GM18907 (cell line): ENCODE measurements around the gene UGT1A9.

Experiments
- ATAC-seq: cut with Tn5 transposase; IDR thresholded peaks from one replicate; pipeline ENCODE4 v1.9.1; 2021; ENCODE audit warnings: mild to moderate bottlenecking, moderate library complexity; ENCODE audit not compliant: unreplicated experiment

UGT1A9 gene

DNA sequence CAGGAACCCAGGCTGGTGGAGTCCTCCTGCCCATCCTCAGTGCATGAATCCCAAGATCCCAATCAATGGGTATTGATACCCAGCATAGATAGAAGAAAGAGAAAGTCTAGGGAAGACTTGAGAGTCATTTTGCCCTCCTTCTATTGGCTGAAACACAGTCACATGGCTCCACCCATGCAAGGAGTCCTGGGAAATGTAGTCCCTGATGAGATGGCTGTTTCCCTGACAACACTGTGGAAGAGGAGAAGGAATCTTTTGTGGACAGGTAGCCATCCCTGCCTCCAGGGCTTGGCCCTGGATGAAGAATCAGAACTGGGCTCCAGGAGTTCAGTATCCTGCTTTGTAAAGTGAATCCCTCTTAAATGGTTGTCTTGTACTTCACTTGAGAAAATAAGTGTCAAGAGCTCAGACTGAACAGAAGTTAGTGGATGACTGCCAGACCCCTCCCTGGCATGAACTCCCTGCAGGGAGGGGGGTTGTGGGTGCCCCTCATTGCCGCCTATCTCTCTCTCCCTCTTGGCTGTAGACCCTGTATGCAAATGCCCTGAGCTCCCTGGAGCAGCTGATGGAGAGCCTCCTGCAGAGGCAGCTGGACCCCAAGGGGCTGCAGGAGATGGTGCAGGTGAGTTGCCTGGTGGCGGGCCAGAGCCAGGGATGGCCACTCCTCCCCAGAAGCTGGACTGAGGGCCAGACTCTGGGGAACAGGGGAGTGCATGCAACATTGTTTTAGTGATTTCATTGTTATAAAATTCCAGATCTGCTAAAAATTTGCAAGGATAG is 142.5 kb downstream of the UGT1A9 start:
- no peak for ATAC-seq

GRCh38 chr2:233815861-233816260 is 144.2 kb downstream of the UGT1A9 start:
- no peak for ATAC-seq

DNA sequence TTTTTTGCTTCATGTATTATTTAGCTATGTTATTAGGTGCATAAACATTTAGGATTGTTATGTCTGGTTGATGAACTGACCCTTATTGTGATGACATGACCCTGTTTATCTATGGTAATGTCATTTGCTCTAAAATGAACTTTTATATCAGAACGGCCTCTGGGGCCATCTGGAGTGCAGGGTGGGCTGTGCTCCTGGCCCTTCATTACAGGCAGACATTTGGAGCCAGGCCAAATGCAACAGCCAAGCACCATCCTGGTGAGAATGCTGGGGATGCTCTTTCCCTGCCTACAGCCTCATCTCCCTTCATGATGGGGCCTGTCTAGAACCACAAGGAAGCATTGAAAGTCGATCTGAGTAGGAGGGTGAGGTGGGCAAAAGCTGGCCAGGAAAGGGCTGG is 144.6 kb downstream of the UGT1A9 start:
- ATAC-seq, result no peak

DNA sequence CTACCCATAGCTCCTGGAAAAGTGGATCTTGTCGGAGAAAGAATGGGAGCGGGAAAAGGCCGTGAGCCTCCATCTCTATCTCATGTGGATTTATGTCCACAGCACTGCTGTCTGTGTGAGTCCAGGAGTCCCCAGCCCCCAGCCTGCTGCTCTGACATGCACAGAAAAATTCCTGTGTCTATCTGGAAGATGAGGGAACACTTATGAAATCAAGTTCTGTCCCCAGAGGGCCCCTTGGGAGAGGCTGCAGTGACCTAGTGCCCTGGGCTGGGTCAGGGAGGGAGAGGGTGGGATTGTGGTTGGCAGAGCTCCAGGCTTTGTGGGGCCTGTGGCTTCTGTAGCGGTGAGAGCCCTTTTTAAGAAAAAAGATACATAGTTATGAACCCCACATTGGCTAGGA is 145.1 kb downstream of the UGT1A9 start:
- no peak for ATAC-seq

GRCh38 chr2:233817361-233817911 is 145.7 kb downstream of the UGT1A9 start:
- no peak for ATAC-seq

DNA sequence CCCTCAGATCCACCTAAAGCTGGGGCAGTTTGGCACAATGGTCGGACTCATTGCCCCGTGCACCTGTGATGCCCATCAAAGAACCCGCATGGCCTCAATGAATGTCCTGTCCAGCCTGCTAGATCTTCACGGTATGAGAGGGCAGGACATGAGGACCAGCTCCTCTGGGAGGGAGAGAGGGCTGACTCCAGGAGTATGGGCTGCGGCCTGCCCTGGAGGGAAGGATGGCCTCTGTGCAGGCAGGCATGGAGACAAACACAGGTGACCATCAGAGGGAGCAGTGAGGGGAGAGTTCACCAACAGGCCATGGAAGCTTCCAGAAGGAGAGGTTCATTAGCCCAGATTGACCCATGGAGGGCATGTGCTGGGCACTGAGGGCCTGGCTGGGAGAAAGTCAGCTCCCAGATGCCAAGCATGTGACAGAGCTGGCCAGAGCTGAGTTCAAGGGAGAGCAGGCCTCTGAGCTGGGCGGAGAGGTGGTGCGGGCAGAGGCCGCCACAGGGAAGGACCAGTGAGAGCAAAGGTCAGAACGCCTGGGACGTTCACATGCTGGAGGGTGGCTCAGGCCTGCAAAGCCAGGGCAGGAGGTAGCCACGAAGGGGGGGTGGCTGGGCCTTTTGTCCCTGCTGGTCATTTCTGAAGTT is 146.4 kb downstream of the UGT1A9 start:
- ATAC-seq, result no peak

GRCh38 chr2:233818639-233819621 is 147.2 kb downstream of the UGT1A9 start:
- ATAC-seq, result no peak

DNA sequence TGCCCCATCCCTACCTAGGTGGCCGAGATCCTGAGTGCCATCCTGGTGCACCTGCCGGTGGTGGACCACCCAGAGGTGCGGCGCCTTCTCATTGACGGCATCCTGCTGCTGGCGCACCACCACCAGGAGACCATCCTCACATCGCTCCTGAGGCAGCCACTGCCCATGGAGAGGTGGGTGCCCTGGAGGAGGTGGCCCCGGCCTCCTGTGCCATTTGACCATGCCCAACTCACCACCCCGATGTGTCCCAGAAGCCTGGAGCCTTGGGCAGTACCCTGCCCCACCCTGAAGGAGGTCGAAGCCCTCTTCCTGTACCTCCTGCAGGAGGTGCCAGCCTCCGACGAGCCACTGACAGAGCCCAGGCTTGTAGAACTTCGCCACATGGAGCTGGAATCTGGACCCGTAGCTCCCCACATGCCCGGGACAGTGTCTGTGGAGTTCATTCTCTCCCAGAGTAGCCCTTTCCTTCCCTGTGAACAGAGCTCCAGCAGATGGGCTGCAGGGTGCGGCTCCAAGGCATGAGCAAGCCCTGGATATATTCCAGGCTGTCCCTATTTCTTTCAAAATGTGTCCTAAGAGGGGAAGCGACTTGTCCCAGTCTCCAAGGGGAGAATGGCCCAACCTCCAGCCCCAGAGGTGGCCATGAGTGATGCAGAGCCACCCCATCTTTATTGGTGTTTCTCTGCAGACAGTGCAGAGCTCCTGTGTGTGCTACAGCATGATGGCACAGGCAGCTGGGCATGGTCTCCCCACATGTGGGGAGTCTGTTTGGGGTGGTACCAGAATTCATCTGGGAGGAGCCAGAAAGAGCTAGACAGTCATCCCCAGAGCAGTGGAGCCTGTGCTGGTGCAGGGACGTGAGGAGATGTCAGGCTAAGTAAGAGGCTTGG is 148.4 kb downstream of the UGT1A9 start:
- no peak for ATAC-seq

GRCh38 chr2:233820774-233821105 is 149.0 kb downstream of the UGT1A9 start:
- ATAC-seq, result no peak

- ATAC-seq, result no peak
Observed at GRCh38 chr2:233821196-233821595, 149.5 kb downstream of the UGT1A9 start.

DNA sequence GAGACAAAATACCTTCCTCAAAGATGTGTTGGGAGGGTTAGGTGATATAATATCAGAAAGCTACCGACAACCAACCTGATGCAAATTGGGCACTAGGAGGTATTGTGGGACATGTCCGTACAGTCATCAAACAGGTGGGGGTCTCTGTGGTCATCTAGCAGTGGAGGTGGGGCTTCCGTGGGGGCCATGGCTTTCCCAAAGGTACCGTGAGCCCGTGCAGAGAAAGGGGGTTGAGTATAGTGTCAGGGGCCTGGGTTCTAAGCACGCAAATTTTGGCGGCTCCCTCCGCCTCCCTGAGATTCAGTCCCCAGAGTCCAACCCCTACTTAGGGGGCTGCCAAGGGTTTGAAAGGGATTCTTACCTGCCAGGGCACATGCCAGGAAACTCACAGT is 150.0 kb downstream of the UGT1A9 start:
- ATAC-seq, result no peak

DNA sequence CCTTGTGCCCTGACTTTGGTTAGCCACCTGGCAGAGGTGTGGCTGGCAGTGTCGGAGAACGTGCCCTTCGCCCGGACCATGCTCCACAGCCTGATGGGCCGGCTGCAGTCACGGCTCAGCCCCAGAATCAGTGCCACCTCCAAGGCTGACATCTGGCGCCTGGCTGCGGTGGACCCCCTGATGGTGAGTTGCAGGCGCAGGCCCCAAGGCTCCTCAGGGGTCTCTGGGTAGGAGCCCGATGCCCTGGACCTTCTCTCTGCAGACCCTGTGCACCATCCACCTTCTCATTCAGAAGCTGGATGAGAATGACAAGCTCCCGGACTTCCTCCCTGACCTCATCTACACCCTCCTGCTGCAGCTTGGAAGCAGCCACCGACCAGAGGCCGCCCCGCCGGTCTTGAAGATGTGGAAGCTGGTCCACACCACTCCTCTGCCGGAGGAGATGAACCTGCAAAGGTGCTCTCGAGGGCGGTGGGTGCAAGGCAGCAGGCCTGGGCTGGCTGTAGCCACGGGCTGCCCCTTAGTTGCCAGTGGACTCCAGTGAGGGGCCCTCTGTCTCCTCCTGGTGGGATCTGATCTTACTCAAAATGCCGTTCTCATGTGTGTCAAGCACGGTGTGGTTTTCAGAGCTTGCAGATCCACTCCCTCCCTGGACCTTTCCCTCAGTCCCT is 150.5 kb downstream of the UGT1A9 start:
- no peak for ATAC-seq
